NCI-H1694 (cell line): ENCODE data around the gene RPL22L1.
"Not testable (repeated sequence)": the region's sequence is repeated elsewhere in the genome, so short reads cannot be mapped to it uniquely, and the experiment has no call there.

Source experiments
- DNase-seq: peaks from one replicate; lab custom pipeline; 2025; lab: John Stamatoyannopoulos, UW

The RPL22L1 gene

GRCh38 chr3:170878688-170879087 is 8.7 kb upstream of the RPL22L1 start:
- not testable (repeated sequence) for DNase-seq

GRCh38 chr3:170877311-170877710 is 7.3 kb upstream of the RPL22L1 start:
- not testable (repeated sequence) for DNase-seq

GRCh38 chr3:170876537-170876936 is 6.5 kb upstream of the RPL22L1 start:
- no peak for DNase-seq

- DNase-seq = no peak
Measured at GRCh38 chr3:170869239-170869590, 780 bp downstream of the RPL22L1 start.

- no peak for DNase-seq
Measured at GRCh38 chr3:170868577-170869238, 1.3 kb downstream of the RPL22L1 start.

- no peak for DNase-seq
Measured at GRCh38 chr3:170867143-170867937, 2.7 kb downstream of the RPL22L1 start.

- no peak for DNase-seq
Measured at GRCh38 chr3:170866499-170866898, 3.5 kb downstream of the RPL22L1 start.

- no peak for DNase-seq
Measured at GRCh38 chr3:170865209-170866094, 4.5 kb downstream of the RPL22L1 start.

GRCh38 chr3:170864525-170865208 is 5.3 kb downstream of the RPL22L1 start:
- DNase-seq = no peak

- DNase-seq = no peak
Measured at GRCh38 chr3:170863816-170864215, 6.2 kb downstream of the RPL22L1 start.

- no peak for DNase-seq
Measured at GRCh38 chr3:170862618-170863374, 7.2 kb downstream of the RPL22L1 start.

- no peak for DNase-seq
Measured at GRCh38 chr3:170858599-170858998, 11.4 kb downstream of the RPL22L1 start.

- no peak for DNase-seq
Measured at GRCh38 chr3:170852324-170852723, 17.7 kb downstream of the RPL22L1 start.

- no peak for DNase-seq
Measured at GRCh38 chr3:170848292-170848917, 21.6 kb downstream of the RPL22L1 start.

- DNase-seq = no peak
Measured at GRCh38 chr3:170844377-170844776, 25.6 kb downstream of the RPL22L1 start.

- no peak for DNase-seq
Measured at GRCh38 chr3:170840291-170840859, 29.6 kb downstream of the RPL22L1 start.

- DNase-seq = no peak
Measured at GRCh38 chr3:170839518-170840100, 30.4 kb downstream of the RPL22L1 start.

GRCh38 chr3:170836491-170836890 is 33.5 kb downstream of the RPL22L1 start:
- DNase-seq = no peak

- no peak for DNase-seq
Measured at GRCh38 chr3:170835336-170835735, 34.7 kb downstream of the RPL22L1 start.

- DNase-seq = no peak
Measured at GRCh38 chr3:170830580-170830979, 39.4 kb downstream of the RPL22L1 start.
